Activated T-cell treated with anti-CD3 and anti-CD28 coated beads, Interleukin-2, amount 50 U/mL, for 72 hours (primary cell): ENCODE measurements around the gene EIF4G1. TPM values are rescaled to one million over a fixed set of nuclear protein-coding genes. Genes with fewer than 3 reads are reported as not detected.

ENCODE experiments used
- total RNA-seq, 2 donors: library from RNA; stranded (reverse); gene quantifications; one replicate each; pipeline ENCODE4 v1.2.3, GENCODE V29; 2022

EIF4G1 gene
- total RNA-seq, 2 donors from 2014 or later = 274 to 305 TPM

Other genes with a start within 250 kb of the EIF4G1 start
- gene HTR3E, start 217.5 kb upstream of the EIF4G1 start, total RNA-seq = not detected
- gene EIF2B5, start 179.2 kb upstream of the EIF4G1 start, total RNA-seq = 10 to 100 TPM; 47.0 to 55.4 TPM
- 10 to 100 TPM; 42.6 to 45.9 TPM for gene DVL3, start 159.2 kb upstream of the EIF4G1 start, total RNA-seq
- gene AP2M1, start 139.8 kb upstream of the EIF4G1 start, total RNA-seq = 100 to 1,000 TPM; 178 to 194 TPM
- gene ABCF3, start 128.4 kb upstream of the EIF4G1 start, total RNA-seq = 10 to 100 TPM; 70.8 to 71.6 TPM
- gene VWA5B2, start 85.0 kb upstream of the EIF4G1 start, total RNA-seq = under 1 TPM in 1 of 2 donors, not detected in 1; 0.07 TPM
- 10 to 100 TPM; 22.7 to 26.3 TPM for gene ALG3, start 65.6 kb upstream of the EIF4G1 start, total RNA-seq
- 1 to 10 TPM; 3.5 to 3.6 TPM for gene EEF1AKMT4, start 64.9 kb upstream of the EIF4G1 start, total RNA-seq
- gene CAMK2N2, start 53.1 kb upstream of the EIF4G1 start, total RNA-seq = under 1 TPM; 0.24 to 0.35 TPM
- not detected for gene ECE2, start 38.6 kb upstream of the EIF4G1 start, total RNA-seq
- 100 to 1,000 TPM; 169 to 184 TPM for gene PSMD2, start 15.4 kb upstream of the EIF4G1 start, total RNA-seq
- 1 to 10 TPM; 6.6 to 7.6 TPM for gene FAM131A, start 23.0 kb downstream of the EIF4G1 start, total RNA-seq
- gene CLCN2, start 47.0 kb downstream of the EIF4G1 start, total RNA-seq = 1 to 10 TPM; 3.1 to 3.9 TPM
- gene POLR2H, start 47.1 kb downstream of the EIF4G1 start, total RNA-seq = 10 to 100 TPM; 86.9 to 93.6 TPM
- not detected for gene THPO, start 63.6 kb downstream of the EIF4G1 start, total RNA-seq
- under 1 TPM in 1 of 2 donors, not detected in 1; 0.19 TPM for gene CHRD, start 65.4 kb downstream of the EIF4G1 start, total RNA-seq
- gene EPHB3, start 247.2 kb downstream of the EIF4G1 start, total RNA-seq = under 1 TPM; 0.12 to 0.50 TPM